Neural progenitor cell (in vitro differentiated cells): ENCODE results near the gene DMPK. TPM values are rescaled to one million over a fixed set of nuclear protein-coding genes. Genes with fewer than 3 reads are reported as not detected.

Experiments used
- DNase-seq: peaks from one replicate; pipeline ENCODE4 v3.0.0-alpha.2; 2016; ENCODE audit warnings: low spot score
- H2AFZ ChIP-seq: fragments of 200-600 bp; sonication (generic); replicated peaks from 2 replicates; pipeline ENCODE4 v1.6.1; 2016; ENCODE audit warnings: antibody characterized with exemption
- H3F3A ChIP-seq: fragments of 200-600 bp; sonication (generic); 2 replicates; pipeline ENCODE4 v1.6.1; 2016; ENCODE audit warnings: antibody characterized with exemption, low read depth
- H3K27ac ChIP-seq: fragments of 200-600 bp; sonication (generic); 2 replicates; pipeline ENCODE4 v1.5.1; 2016; ENCODE audit warnings: mild to moderate bottlenecking
- H3K27me3 ChIP-seq: fragments of 200-600 bp; sonication (generic); 2 replicates; pipeline ENCODE4 v1.6.1; 2016; ENCODE audit warnings: mild to moderate bottlenecking, moderate library complexity
- H3K36me3 ChIP-seq: fragments of 200-600 bp; sonication (generic); 2 replicates; pipeline ENCODE4 v1.5.1; 2016
- H3K4me1 ChIP-seq: fragments of 200-600 bp; sonication (generic); 2 replicates; pipeline ENCODE4 v1.6.1; 2016; ENCODE audit warnings: mixed run types
- H3K4me2 ChIP-seq: fragments of 200-600 bp; sonication (generic); 2 replicates; pipeline ENCODE4 v1.6.1; 2016
- H3K4me3 ChIP-seq: fragments of 200-600 bp; sonication (generic); 2 replicates; pipeline ENCODE4 v1.5.1; 2016
- H3K79me2 ChIP-seq: fragments of 200-600 bp; sonication (generic); 2 replicates; pipeline ENCODE4 v1.6.1; 2016; ENCODE audit warnings: low read depth
- H3K9ac ChIP-seq: fragments of 200-600 bp; sonication (generic); 2 replicates; pipeline ENCODE4 v1.6.1; 2016
- H3K9me3 ChIP-seq: fragments of 200-600 bp; sonication (generic); 2 replicates; pipeline ENCODE4 v1.5.1; 2016; ENCODE audit warnings: low read depth
- H4K20me1 ChIP-seq: fragments of 200-600 bp; sonication (generic); 2 replicates; pipeline ENCODE4 v1.6.1; 2016; ENCODE audit warnings: low read depth
- H3K27ac Mint-ChIP-seq: 3 replicates; pipeline ENCODE4 v1.8.0; 2021; ENCODE audit warnings: mixed read lengths
- H3K27me3 Mint-ChIP-seq: 2 replicates; pipeline ENCODE4 v1.8.0; 2022; ENCODE audit warnings: low read depth, mild to moderate bottlenecking, inconsistent platforms, moderate library complexity, mixed read lengths; ENCODE audit not compliant: insufficient read depth
- H3K36me3 Mint-ChIP-seq: 3 replicates; pipeline ENCODE4 v1.8.0; 2021; ENCODE audit warnings: mixed read lengths
- H3K4me1 Mint-ChIP-seq: 3 replicates; pipeline ENCODE4 v1.8.0; 2021; ENCODE audit warnings: mixed read lengths
- H3K4me3 Mint-ChIP-seq: 3 replicates; pipeline ENCODE4 v1.8.0; 2021; ENCODE audit warnings: mild to moderate bottlenecking, moderate library complexity, mixed read lengths
- H3K9me3 Mint-ChIP-seq: 3 replicates; pipeline ENCODE4 v1.8.0; 2020; ENCODE audit warnings: mixed read lengths
- CTCF ChIP-seq: fragments of 200-600 bp; sonication (generic); IDR thresholded peaks from 2 replicates; pipeline ENCODE4 v1.5.1; 2017; ENCODE audit warnings: antibody characterized with exemption, mild to moderate bottlenecking
- EZH2 ChIP-seq: fragments of 200-600 bp; sonication (generic); IDR thresholded peaks from 2 replicates; pipeline ENCODE4 v1.6.1; 2017; ENCODE audit warnings: antibody characterized with exemption, mild to moderate bottlenecking, moderate library complexity
- EZH2phosphoT487 ChIP-seq: fragments of 200-600 bp; sonication (generic); IDR thresholded peaks from 2 replicates; pipeline ENCODE4 v1.6.1; 2017; ENCODE audit warnings: antibody characterized with exemption
- total RNA-seq: library from RNA; depleted of rRNA; stranded (reverse); fragments of >200 nt; gene quantifications from 2 replicates; pipeline ENCODE4 v1.2.3, GENCODE V29; 2015; ENCODE audit warnings: low replicate concordance

Gene DMPK
- total RNA-seq, 1 donor from 2014 or later = 5.5 TPM

- TF ChIP-seq EZH2phosphoT487 = no peak
- no peak for TF ChIP-seq CTCF
- no peak for TF ChIP-seq EZH2
- H3K4me3 Mint-ChIP-seq = peak overlapping the region; percentile 50
- H4K20me1 ChIP-seq = peaks cover 54% of the 10 kb centered on the region
Observed at GRCh38 chr19:45777395-45777961, 4.8 kb downstream of the DMPK start.

DNA sequence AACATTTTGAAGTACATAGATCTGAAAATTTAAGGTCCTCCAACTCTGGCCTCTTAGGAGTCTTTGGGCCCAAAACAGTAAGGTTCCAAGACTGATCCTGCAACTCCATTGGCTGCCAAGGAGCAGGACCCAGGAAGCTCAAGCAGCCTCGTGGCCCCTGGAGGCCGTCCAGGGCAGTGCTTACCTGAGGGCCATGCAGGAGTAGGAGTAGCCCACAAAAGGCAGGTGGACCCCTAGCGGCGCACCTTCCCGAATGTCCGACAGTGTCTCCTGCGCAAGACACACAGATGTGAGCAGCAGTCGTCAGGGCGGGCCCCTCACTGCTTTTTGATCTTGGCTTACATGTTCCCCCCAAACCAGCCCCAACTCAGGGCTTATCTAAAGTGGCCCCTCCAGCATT lies 7.5 kb downstream of the DMPK start:
- no peak overlapping the region for H3K4me3 Mint-ChIP-seq
- no peaks in the 10 kb centered on the region for H3K36me3 ChIP-seq
- peaks cover 39% of the 10 kb centered on the region for H4K20me1 ChIP-seq
- no peaks in the 10 kb centered on the region for H3K9me3 ChIP-seq
- H3K36me3 Mint-ChIP-seq = peaks cover 23% of the 10 kb centered on the region
- H3K9ac ChIP-seq = no peak overlapping the region
- no peak for DNase-seq
- no peaks in the 10 kb centered on the region for H3K9me3 Mint-ChIP-seq
- no peak for TF ChIP-seq EZH2phosphoT487
- TF ChIP-seq EZH2 = no peak
- no peak for TF ChIP-seq CTCF
- H3K4me3 ChIP-seq = no peak overlapping the region
- no peak overlapping the region for H3K27ac ChIP-seq
- peaks cover under 1% of the 10 kb centered on the region for H3K27me3 ChIP-seq
- H3K27me3 Mint-ChIP-seq = peaks cover 19% of the 10 kb centered on the region
- H2AFZ ChIP-seq = no peak overlapping the region
- H3K27ac Mint-ChIP-seq = no peak overlapping the region
- peaks cover 36% of the 10 kb centered on the region for H3F3A ChIP-seq
- H3K79me2 ChIP-seq = no peaks in the 10 kb centered on the region
- H3K4me2 ChIP-seq = no peak overlapping the region
- H3K4me1 ChIP-seq = peaks cover 6% of the 10 kb centered on the region
- H3K4me1 Mint-ChIP-seq = peaks cover 21% of the 10 kb centered on the region

More at GRCh38 chr19:45777395-45777961, 4.8 kb downstream of the DMPK start:
- no peaks in the 10 kb centered on the region for H3K79me2 ChIP-seq
- no peak overlapping the region for H3K4me2 ChIP-seq
- peaks cover 12% of the 10 kb centered on the region for H3K4me1 ChIP-seq
- no peaks in the 10 kb centered on the region for H3K9me3 Mint-ChIP-seq
- H3K4me1 Mint-ChIP-seq = peaks cover 17% of the 10 kb centered on the region
- H3K27me3 ChIP-seq = peaks cover 5% of the 10 kb centered on the region
- no peak overlapping the region for H2AFZ ChIP-seq
- no peaks in the 10 kb centered on the region for H3K36me3 ChIP-seq
- H3K36me3 Mint-ChIP-seq = peaks cover 20% of the 10 kb centered on the region
- no peak overlapping the region for H3K27ac Mint-ChIP-seq
- no peak overlapping the region for H3K27ac ChIP-seq
- no peak for DNase-seq
- H3K27me3 Mint-ChIP-seq = peaks cover 12% of the 10 kb centered on the region
- H3K9ac ChIP-seq = no peak overlapping the region
- H3K4me3 ChIP-seq = no peak overlapping the region
- peaks cover 27% of the 10 kb centered on the region for H3F3A ChIP-seq
- H3K9me3 ChIP-seq = no peaks in the 10 kb centered on the region

DNA sequence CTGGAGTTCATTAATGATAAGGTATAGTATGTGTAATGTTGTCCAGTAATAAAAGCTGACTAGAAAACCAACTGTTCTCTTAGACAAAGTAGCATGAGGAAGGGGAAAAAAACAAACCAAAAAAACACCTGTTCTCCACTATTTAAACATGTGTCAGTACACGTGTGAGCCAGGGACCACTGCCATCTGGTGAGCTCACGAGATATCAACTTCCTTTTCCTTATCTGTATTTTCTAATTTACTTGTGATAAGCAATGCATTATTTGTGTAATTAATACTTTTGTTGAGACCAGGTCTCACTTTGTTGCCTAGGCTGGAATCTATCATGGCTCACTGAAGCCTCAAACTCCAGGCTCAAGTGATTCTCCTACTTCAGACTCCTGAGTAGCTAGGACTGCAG lies 8.9 kb downstream of the DMPK start:
- H3K4me2 ChIP-seq = no peak overlapping the region
- peaks cover 28% of the 10 kb centered on the region for H4K20me1 ChIP-seq
- no peak overlapping the region for H3K4me3 Mint-ChIP-seq
- H3K9me3 ChIP-seq = no peaks in the 10 kb centered on the region
- H3K4me1 ChIP-seq = peaks cover 5% of the 10 kb centered on the region
- H3K9me3 Mint-ChIP-seq = no peaks in the 10 kb centered on the region
- no peak overlapping the region for H3K9ac ChIP-seq
- no peak overlapping the region for H3K27ac ChIP-seq
- peaks cover 12% of the 10 kb centered on the region for H3K27me3 Mint-ChIP-seq
- H3K27ac Mint-ChIP-seq = no peak overlapping the region
- H3K36me3 Mint-ChIP-seq = peaks cover 13% of the 10 kb centered on the region
- H3K79me2 ChIP-seq = peaks cover 3% of the 10 kb centered on the region
- no peak for DNase-seq
- H3K4me3 ChIP-seq = no peak overlapping the region
- peaks cover 44% of the 10 kb centered on the region for H3F3A ChIP-seq
- TF ChIP-seq CTCF = no peak
- TF ChIP-seq EZH2 = no peak
- TF ChIP-seq EZH2phosphoT487 = no peak
- no peaks in the 10 kb centered on the region for H3K27me3 ChIP-seq
- peaks cover 10% of the 10 kb centered on the region for H3K4me1 Mint-ChIP-seq
- H2AFZ ChIP-seq = no peak overlapping the region
- H3K36me3 ChIP-seq = no peaks in the 10 kb centered on the region
